NT2/D1 (cell line): ENCODE results near the gene DCLK1.
"Not testable (repeated sequence)": the region's sequence is repeated elsewhere in the genome, so short reads cannot be mapped to it uniquely, and the experiment has no call there.

Experiments used
- DNase-seq: peaks from one replicate; pipeline ENCODE4 v3.0.0-alpha.2; 2011; ENCODE audit warnings: low read depth, low spot score
- H3K27me3 ChIP-seq: 2 replicates; pipeline ENCODE4 v1.6.0; 2011; ENCODE audit warnings: mild to moderate bottlenecking; ENCODE audit not compliant: insufficient read length, insufficient read depth
- H3K36me3 ChIP-seq: 2 replicates; pipeline ENCODE4 v1.6.1; 2011; ENCODE audit warnings: mild to moderate bottlenecking, low read length, mixed read lengths; ENCODE audit not compliant: insufficient read depth, insufficient read length
- H3K4me1 ChIP-seq: 2 replicates; pipeline ENCODE4 v1.5.1; 2011; ENCODE audit not compliant: insufficient read depth, insufficient read length
- H3K4me3 ChIP-seq: 2 replicates; pipeline ENCODE4 v1.5.1; 2011; ENCODE audit warnings: low read depth; ENCODE audit not compliant: insufficient read length
- H3K9ac ChIP-seq: 2 replicates; pipeline ENCODE4 v1.6.0; 2011; ENCODE audit warnings: low read depth; ENCODE audit not compliant: insufficient read length
- H3K9me3 ChIP-seq: 2 replicates; pipeline ENCODE4 v1.5.1; 2011; ENCODE audit warnings: mild to moderate bottlenecking, low read length; ENCODE audit not compliant: insufficient read depth
- SUZ12 ChIP-seq: IDR thresholded peaks from 2 replicates; pipeline ENCODE4 v1.6.1; 2011; ENCODE audit not compliant: insufficient read length, insufficient read depth; ENCODE audit errors: extremely low read depth
- YY1 ChIP-seq: IDR thresholded peaks from 2 replicates; pipeline ENCODE4 v1.6.1; 2011; ENCODE audit not compliant: insufficient read length, insufficient read depth
- ZNF274 ChIP-seq: IDR thresholded peaks from 2 replicates; pipeline ENCODE4 v1.6.1; 2011; ENCODE audit warnings: mild to moderate bottlenecking, low read depth, low read length

DCLK1 gene

GRCh38 chr13:35984287-35984686 lies 146.9 kb downstream of the DCLK1 start:
- TF ChIP-seq YY1 (no peak), SUZ12 (no peak), ZNF274 (no peak)
- Histone ChIP-seq H3K36me3 (no peaks in the 10 kb centered on the region), H3K4me3 (no peak overlapping the region), H3K9me3 (no peaks in the 10 kb centered on the region; the same call in 1 of the 2 replicates), H3K4me1 (peaks cover 5% of the 10 kb centered on the region), H3K27me3 (no peaks in the 10 kb centered on the region), H3K9ac (no peak overlapping the region)
- no peak for DNase-seq

- H3K4me1 ChIP-seq, H3K9ac ChIP-seq, H3K4me3 ChIP-seq, H3K36me3 ChIP-seq, H3K9me3 ChIP-seq, DNase-seq, H3K27me3 ChIP-seq: not testable (repeated sequence)
Observed at GRCh38 chr13:35983703-35984102, 147.5 kb downstream of the DCLK1 start.

DNA sequence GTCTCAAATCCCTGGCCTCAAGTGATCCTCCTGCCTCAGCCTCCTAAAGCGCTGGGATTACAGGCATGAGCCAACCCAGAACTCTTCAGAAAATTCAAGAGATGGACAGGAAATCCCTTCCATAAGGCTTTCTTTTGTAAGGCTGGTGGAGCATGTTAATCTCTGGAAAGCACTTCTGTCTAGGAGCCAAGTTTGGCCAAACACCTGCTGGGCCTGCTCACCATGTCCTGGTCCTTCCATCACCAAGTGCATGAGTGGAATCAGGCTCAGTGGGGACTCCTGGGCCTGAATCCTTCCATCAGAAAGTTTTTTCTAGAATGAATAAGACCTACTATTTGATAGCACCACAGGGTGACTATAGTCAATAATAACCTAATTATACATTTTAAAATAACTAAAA lies 148.0 kb downstream of the DCLK1 start:
- no peak for TF ChIP-seq SUZ12
- no peak for TF ChIP-seq ZNF274
- TF ChIP-seq YY1, result no peak
- Histone ChIP-seq H3K36me3 (no peaks in the 10 kb centered on the region), H3K4me1 (peaks cover 4% of the 10 kb centered on the region), H3K9me3 (no peaks in the 10 kb centered on the region; the same call in 1 of the 2 replicates), H3K4me3 (no peak overlapping the region), H3K27me3 (no peaks in the 10 kb centered on the region), H3K9ac (no peak overlapping the region)
- no peak for DNase-seq

DNA sequence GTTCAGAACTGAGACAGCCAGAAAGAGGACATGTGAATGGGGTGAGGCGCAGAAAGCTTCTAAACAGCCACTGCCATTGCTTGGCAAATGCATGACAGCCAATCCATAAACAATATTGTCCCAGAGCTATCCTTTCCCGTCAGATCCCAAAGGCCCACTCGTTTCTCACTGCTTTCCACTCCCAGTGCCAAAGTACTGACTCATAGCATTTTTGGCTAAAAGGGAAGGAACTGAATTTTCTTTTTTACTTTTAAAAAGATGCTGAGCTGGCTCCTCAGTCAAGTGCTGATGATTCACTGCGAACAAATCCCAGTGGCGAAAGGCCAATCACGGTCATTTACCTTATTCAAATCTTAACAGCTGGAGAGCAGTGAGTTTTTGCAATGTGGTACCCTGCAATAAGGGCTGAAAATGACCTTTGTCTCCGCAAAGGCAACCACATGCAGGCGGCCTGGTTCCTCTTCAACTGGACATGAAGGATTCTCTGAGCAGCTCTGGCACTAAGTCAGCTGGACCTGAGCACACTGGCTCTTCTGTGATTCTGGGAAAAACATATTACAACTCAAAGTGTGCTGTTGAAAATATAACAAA lies 151.7 kb downstream of the DCLK1 start:
- H3K27me3 ChIP-seq, result no peaks in the 10 kb centered on the region
- no peak overlapping the region for H3K4me3 ChIP-seq
- H3K36me3 ChIP-seq, result no peaks in the 10 kb centered on the region
- peaks cover 9% of the 10 kb centered on the region; the same call in 1 of the 2 replicates for H3K9me3 ChIP-seq
- TF ChIP-seq YY1 (no peak), SUZ12 (no peak), ZNF274 (no peak)
- H3K4me1 ChIP-seq, result no peaks in the 10 kb centered on the region
- no peak overlapping the region for H3K9ac ChIP-seq
- DNase-seq, result no peak

GRCh38 chr13:35978607-35979316 lies 152.4 kb downstream of the DCLK1 start:
- no peak for TF ChIP-seq ZNF274
- no peak for TF ChIP-seq YY1
- TF ChIP-seq SUZ12, result no peak
- Histone ChIP-seq H3K4me1 (no peaks in the 10 kb centered on the region), H3K27me3 (no peaks in the 10 kb centered on the region), H3K36me3 (no peaks in the 10 kb centered on the region), H3K9ac (no peak overlapping the region), H3K4me3 (no peak overlapping the region), H3K9me3 (peaks cover 14% of the 10 kb centered on the region; the same call in 1 of the 2 replicates)
- no peak for DNase-seq

- no peak overlapping the region for H3K9ac ChIP-seq
- H3K4me3 ChIP-seq, result no peak overlapping the region
- TF ChIP-seq YY1 (no peak), ZNF274 (no peak), SUZ12 (no peak)
- H3K36me3 ChIP-seq, result no peaks in the 10 kb centered on the region
- no peaks in the 10 kb centered on the region for H3K27me3 ChIP-seq
- DNase-seq, result no peak
- H3K9me3 ChIP-seq, result peaks cover 14% of the 10 kb centered on the region; the same call in 1 of the 2 replicates
- no peaks in the 10 kb centered on the region for H3K4me1 ChIP-seq
Observed at GRCh38 chr13:35977060-35977459, 154.1 kb downstream of the DCLK1 start.

- H3K9me3 ChIP-seq, result peaks cover 14% of the 10 kb centered on the region; the same call in 1 of the 2 replicates
- no peaks in the 10 kb centered on the region for H3K36me3 ChIP-seq
- H3K27me3 ChIP-seq, result no peaks in the 10 kb centered on the region
- no peak for TF ChIP-seq SUZ12
- TF ChIP-seq YY1, result no peak
- no peak for TF ChIP-seq ZNF274
- no peak overlapping the region for H3K9ac ChIP-seq
- no peak overlapping the region for H3K4me3 ChIP-seq
- DNase-seq, result no peak
- H3K4me1 ChIP-seq, result no peaks in the 10 kb centered on the region
Observed at GRCh38 chr13:35976126-35976525, 155.1 kb downstream of the DCLK1 start.

GRCh38 chr13:35966951-35967350 lies 164.2 kb downstream of the DCLK1 start:
- not testable (repeated sequence) for H3K9ac ChIP-seq, H3K27me3 ChIP-seq, H3K4me3 ChIP-seq, DNase-seq, H3K4me1 ChIP-seq, H3K36me3 ChIP-seq, H3K9me3 ChIP-seq
